Heart left ventricle (tissue), 13 donors: ENCODE results near the gene ZNF444.

Experiments
- CTCF ChIP-seq, 12 donors: fragments of 200-600 bp; sonication (generic) in 4 of 12; IDR thresholded peaks; one replicate each; pipeline versions ENCODE4 v1.5.0 to v1.8.0; 2018 to 2022; ENCODE audit warnings: antibody characterized with exemption in 12 of 12, mild to moderate bottlenecking in 5 of 12
- POLR2A ChIP-seq, 2 donors: fragments of 450-650 bp; IDR thresholded peaks; one replicate each; pipeline ENCODE4 v1.6.1; 2017; ENCODE audit warnings: antibody characterized with exemption in 2 of 2, mild to moderate bottlenecking in 2 of 2, moderate library complexity in 2 of 2
- donor health status: ischemic (EF 13 %, LVEDD 7.1; RV severe dilation, severe dysfunction).
- donor health status: DM: no; HTN: yes; CAD: no.
- donor health status: DM: no; HTN: no; CAD: no.
- donor health status: ischemic (EF 25% LVEDD 6.9; RV normal size, moderate dysfunction).
- donor health status: ischemic (EF 25% LVEDD 5.7; RV mildly dilated, moderate dysfunction).
- donor health status: ischemic (EF 35%, LVEDD 5.7; RV mildly dilated, moderate dysfunction).
- donor health status: nonischemic (EF 11% LVEDD 7.7; RV severe dilation, severe dysfunction).
- donor health status: DM: yes; HTN: yes; CAD: no.
- donor health status: PGD.
- donor health status: ischemic (EF 29% LVEDD 5.4; RV normal size, mild dysfunction).
- donor health status: nonischemic (EF 23%, LVEDD 6.1; RV moderate dilation, normal function).

DNA sequence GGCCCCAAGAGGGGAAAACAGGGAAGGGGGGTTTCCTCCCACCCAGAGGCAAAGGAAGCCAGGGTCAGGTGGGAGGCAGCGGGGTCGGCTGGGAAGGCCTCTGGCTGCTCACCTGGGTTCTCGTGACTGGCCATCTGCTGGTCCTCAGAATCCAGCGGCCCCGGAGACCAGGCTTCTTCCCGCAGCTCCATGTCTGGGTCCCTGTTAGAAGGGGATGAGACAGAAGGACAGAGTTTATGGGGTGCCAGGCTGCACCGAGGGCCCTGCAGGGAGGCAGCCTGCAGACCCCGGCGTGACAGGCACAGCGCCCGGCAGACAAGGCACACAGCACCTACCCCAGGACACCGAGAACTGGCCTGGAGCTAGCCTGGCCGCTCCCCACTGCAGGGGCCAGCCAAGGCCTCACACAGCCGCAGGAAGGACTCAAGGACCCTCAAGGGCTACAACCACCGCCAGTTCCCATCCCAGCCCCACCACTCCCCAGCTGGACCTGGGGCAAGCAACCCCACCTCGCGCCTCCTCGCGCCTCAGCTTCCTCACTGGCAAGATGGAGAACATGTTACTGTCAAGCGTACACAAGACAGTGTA lies 38.0 kb upstream of the ZNF444 start:
- TF ChIP-seq CTCF (IDR thresholded peaks at IDR 0.05) (no peak), POLR2A (IDR thresholded peaks at IDR 0.05) (no peak)
